Kasumi-1 (cell line): ENCODE results near the gene OR2S2.
A peak's percentile ranks its signal among the peaks of the same experiment; 100 is the strongest.
"Not testable (repeated sequence)": the region's sequence is repeated elsewhere in the genome, so short reads cannot be mapped to it uniquely, and the experiment has no call there.

ENCODE experiments used
- DNase-seq, 2 experiments: peaks; one replicate each; lab custom pipeline; 2025; lab: John Stamatoyannopoulos, UW

OR2S2 gene

DNA sequence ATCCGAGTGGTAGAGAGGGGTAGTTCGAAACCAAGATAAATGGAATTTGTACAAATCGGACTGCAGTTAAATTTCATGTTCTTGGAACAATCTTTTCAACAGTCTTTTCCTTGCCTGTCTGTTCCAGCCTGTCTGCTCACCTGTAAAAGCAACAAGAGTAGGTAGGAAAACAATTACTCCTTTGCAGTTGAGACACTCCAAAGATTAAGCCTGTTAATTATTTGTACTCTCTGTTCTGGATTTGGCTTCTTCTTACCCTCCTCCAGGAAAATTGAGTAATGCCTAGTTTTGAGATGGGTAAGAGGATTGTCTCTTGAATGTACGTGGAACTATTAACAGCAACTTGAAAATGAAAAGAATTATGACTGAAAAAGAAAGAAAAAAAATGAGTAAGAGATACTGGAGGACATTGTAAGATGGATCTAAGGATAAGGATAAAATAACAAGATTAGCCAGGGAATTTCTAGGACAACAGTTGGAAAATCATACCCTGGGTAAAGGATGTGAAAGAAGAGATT, 24.3 kb downstream of the OR2S2 start:
- no peak for DNase-seq

DNA sequence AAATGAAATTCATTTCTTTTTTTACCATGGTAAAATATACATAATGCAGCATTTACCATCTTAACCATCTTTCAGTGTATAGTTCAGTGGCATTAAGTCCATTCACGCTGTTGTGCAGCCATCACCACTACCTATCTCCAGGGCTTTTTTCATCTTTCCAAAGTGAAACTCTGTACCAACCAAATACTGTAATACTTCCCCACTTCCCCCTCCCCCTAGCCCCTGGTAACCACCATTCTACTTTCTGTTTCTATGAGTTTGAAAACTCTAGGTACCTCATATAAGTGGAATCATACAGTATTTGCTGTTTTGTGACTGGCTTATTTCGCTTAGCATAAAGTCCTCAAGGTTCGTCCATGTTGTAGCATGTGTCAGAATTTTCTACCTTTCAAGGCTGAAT, 25.2 kb downstream of the OR2S2 start:
- DNase-seq = no peak

DNA sequence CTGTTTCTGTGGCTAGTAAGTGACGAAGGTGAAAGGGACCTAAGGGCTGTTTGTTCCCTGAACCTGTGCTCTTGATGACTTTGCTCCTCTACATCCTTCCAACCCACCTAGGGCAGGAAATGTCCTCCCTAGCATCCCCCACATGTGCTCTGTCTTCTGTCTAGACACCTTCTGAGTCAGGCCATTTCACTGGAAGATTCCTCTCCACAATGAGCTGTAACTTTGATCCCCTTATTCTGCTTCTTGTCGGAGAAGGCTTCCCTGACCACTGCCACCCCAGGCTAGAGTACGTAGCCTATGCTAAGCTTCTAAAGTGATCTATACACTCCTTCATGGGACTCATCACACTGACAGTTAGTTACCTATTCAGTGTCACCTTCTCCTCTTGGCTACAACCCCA, 27.0 kb downstream of the OR2S2 start:
- no peak for DNase-seq

DNA sequence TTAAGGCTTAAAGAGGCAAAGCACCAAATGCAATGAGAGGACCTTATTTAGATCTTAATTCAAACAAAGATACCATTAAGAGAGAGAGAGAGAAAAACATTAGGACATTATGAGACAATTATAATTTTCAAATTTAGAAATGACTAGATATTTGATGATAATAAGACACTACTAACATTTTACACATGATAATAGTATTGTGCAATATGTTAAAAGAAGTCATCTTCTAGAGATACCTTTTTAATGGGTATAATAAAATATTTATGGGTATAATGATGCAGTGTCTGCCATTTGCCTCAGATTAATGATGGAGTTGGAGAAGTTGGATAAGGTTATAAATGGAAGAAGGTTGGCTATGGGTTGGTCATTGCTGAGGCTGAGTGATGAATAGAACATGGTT, 27.4 kb downstream of the OR2S2 start:
- no peak for DNase-seq

- no peak for DNase-seq
Measured at GRCh38 chr9:35929453-35929718, 28.6 kb downstream of the OR2S2 start.

GRCh38 chr9:35928591-35929452, 29.1 kb downstream of the OR2S2 start:
- no peak for DNase-seq

- no peak for DNase-seq
Measured at GRCh38 chr9:35923927-35924763, 33.8 kb downstream of the OR2S2 start.

DNA sequence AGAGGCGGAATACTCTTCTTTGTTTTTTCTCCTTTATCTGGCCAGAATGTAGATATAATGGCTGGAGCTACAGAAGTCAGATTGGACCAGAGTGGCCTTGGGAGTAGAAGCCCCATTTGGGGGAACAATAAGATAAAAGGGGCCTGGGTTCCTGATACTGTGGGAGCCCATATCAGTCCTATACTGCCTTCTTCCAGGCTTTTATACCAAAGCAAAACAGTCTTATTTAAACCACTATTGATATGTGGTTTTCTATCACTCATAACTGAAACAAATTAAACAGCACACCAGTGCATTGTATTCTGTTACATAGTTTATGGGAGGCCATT, 34.4 kb downstream of the OR2S2 start:
- no peak for DNase-seq

GRCh38 chr9:35920051-35920620, 37.8 kb downstream of the OR2S2 start:
- peak; percentile 32 to 68 for DNase-seq

GRCh38 chr9:35919212-35920008, 38.5 kb downstream of the OR2S2 start:
- no peak for DNase-seq

DNA sequence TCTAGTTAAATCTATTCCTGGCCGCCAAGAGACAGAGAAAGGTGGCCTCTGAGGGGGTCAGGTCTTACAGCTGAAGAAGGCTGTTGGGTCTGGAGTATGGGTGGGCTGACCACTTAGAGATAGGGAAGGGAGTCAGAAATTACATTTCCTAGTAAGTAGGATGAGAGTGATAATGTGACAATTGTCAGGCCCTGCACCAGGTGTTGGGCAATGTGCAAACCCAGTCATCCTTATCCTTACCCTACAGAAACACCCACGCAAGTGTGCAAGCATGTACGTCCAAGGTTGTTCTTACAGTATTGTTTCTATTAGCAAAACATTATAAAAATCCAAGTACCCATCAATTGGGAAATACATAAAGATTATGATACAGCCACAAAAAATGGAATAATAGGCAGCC, 39.2 kb downstream of the OR2S2 start:
- no peak for DNase-seq

DNA sequence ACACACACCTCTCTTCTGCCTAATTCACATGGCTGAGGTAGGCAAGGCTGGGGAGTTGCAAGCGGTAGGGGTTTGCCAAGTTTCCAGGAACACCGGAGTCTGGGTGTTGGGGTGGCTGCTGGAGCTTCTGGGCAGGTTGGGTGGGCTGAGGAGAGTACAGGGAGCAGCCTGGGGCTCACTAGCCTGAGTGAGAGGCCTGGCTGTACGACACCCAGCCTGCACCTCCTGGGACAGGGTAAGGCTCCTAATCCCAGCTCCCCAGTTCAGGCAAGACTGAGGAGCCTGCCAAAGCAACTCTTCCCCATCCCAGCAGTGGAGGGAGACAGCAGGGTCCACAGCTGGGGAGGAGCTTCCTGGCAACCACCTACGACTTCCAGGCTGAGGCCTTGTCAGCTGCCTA, 40.7 kb downstream of the OR2S2 start:
- no peak for DNase-seq

DNA sequence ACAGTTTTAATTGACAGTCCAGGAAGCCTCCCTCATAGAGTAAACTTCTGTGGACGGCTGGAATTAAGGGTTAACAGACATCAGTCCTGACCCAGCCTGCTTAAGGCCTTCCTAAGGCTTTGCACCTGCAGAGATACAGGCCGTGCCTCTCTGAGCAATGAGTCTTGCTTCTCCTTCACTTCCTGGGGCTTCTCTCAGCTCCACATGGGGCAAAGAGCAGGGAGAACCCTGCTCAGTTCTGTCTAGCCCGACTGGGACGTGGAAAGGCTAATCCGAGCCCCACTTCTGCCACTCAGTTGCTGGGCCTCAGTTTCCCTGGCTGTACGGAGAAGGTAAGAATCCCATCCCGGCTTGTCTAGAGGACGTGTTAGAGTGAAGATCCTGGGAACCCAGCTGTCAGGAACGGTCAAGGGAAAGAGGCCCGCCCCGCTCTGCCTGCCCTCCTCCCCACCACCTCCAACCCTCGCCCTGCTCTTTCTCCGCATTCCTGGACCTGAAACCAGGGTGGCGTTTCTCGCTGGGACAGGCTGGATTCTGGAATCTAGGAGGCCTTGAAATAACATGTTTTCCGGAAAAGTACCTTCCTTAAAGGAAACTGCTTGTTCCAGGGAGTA, 42.2 kb downstream of the OR2S2 start:
- DNase-seq = no peak

DNA sequence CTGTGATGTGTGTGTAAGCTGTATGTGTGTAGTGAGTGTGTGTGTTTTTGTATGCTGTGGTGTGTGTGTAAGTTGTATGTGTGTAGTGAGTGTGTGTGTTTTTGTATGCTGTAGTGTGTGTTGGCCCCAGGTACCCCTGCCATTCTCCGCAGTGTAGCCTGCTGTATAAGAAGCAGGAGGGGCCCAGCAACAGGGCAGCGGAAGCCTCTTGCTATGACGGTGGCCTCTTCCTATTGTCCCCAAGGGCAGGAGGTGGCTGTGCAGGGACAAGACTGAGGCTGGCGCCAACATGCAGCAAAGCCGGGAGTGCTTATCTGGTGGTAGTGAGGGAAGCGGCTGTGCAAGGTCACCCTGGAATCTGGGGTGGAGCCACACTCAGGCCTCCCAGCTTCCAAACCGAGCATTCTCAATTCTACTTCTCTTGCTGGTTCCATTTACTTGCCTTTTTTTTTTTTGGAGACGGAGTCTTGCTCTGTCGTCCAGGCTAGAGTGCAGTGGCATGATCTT, 43.6 kb downstream of the OR2S2 start:
- DNase-seq = no peak

GRCh38 chr9:35913429-35913828, 44.5 kb downstream of the OR2S2 start:
- DNase-seq = not testable (repeated sequence)

- no peak for DNase-seq
Measured at GRCh38 chr9:35912791-35913400, 45.1 kb downstream of the OR2S2 start.

DNA sequence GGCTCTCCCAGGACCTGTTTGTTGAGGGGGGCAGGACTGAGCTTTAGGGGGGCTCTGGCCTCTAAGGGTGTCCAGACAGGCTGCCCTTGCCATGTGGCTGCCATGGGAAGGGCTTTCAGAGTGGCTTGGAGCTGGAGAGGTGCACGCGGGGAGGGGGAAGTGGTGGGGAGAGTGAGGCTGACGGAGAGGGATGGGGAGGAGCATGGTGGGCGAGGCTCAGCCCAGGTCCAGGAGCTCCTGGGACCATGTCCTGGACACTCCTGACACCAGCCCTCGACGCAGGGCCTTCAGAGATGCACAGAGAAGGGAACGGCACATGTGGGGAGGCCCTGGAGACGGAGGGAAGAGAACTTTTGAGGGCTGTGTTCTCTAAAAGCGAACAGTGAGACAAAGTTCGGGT, 46.3 kb downstream of the OR2S2 start:
- no peak for DNase-seq

GRCh38 chr9:35910613-35911359, 47.2 kb downstream of the OR2S2 start:
- peak; percentile 67 to 75 for DNase-seq

DNA sequence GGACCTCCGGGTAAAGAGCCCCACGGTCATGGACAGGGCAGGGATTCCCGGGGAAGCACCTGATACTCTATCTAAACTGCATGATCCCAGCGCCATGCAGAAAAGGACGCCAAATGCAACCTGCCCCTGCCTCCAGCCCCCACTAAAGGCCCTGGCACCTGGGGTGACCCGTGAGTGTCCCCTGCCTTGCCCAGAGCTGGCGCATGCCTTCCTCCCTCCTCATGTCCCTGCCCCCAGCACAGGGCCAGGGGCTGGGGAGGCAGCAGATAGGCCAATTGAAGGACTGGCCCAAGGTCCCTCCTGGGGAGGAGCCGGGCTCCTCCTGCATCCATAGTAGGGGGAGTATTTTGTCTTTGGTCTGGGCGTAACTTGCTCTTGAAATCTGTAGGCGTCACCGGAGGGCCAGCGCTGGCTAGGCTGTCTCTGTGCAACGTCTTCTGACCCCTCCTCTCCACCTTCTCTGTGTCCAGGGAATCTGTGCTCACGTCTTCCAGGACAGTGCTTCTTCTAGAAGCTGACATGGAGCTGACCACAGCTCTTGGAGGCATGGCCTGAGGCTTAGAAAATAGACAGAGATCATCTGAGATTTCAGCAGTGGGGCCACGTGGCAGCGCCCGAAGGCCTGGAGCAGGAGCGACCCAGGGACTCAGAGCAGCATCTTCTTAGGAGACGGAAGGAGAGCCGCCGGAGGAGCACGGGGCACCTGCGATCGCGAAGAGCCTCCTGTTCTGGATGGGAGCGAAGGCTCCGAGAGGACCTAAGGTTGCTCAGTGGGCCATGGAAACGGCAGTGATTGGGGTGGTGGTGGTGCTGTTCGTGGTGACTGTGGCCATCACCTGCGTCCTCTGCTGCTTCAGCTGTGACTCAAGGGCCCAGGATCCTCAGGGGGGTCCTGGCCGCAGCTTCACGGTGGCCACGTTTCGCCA, 48.0 kb downstream of the OR2S2 start:
- no peak for DNase-seq
